Smooth muscle cell (in vitro differentiated cells): ENCODE measurements around the gene PKD1L1. TPM values are rescaled to one million over a fixed set of nuclear protein-coding genes. Genes with fewer than 3 reads are reported as not detected.

Experiments used
- DNase-seq: peaks from one replicate; lab custom pipeline; 2025; ENCODE audit not compliant: unreplicated experiment; lab: John Stamatoyannopoulos, UW
- H2AFZ ChIP-seq: fragments of 200-600 bp; sonication (generic); 2 replicates; pipeline ENCODE4 v1.6.0; 2016; ENCODE audit warnings: antibody characterized with exemption, low read depth, mild to moderate bottlenecking
- H3F3A ChIP-seq: fragments of 200-600 bp; sonication (generic); 2 replicates; pipeline ENCODE4 v1.6.0; 2017; ENCODE audit warnings: antibody characterized with exemption, low read depth
- H3K27ac ChIP-seq: fragments of 200-600 bp; sonication (generic); 2 replicates; pipeline ENCODE4 v1.5.1; 2016; ENCODE audit warnings: low read depth, mild to moderate bottlenecking
- H3K27me3 ChIP-seq: fragments of 200-600 bp; sonication (generic); 2 replicates; pipeline ENCODE4 v1.6.1; 2016; ENCODE audit warnings: low read depth, mild to moderate bottlenecking
- H3K36me3 ChIP-seq: fragments of 200-600 bp; sonication (generic); 2 replicates; pipeline ENCODE4 v1.5.1; 2016; ENCODE audit warnings: low read depth
- H3K4me1 ChIP-seq: fragments of 200-600 bp; sonication (generic); 2 replicates; pipeline ENCODE4 v1.5.1; 2016; ENCODE audit warnings: low read depth
- H3K4me2 ChIP-seq: fragments of 200-600 bp; sonication (generic); 2 replicates; pipeline ENCODE4 v1.6.0; 2016; ENCODE audit warnings: mild to moderate bottlenecking
- H3K4me3 ChIP-seq: fragments of 200-600 bp; sonication (generic); 2 replicates; pipeline ENCODE4 v1.5.1; 2016; ENCODE audit warnings: mild to moderate bottlenecking
- H3K79me2 ChIP-seq: fragments of 200-600 bp; sonication (generic); 2 replicates; pipeline ENCODE4 v1.6.0; 2016; ENCODE audit warnings: low read depth, mild to moderate bottlenecking
- H3K9ac ChIP-seq: fragments of 200-600 bp; sonication (generic); 2 replicates; pipeline ENCODE4 v1.6.0; 2016; ENCODE audit warnings: low read depth
- H3K9me3 ChIP-seq: fragments of 200-600 bp; sonication (generic); replicated peaks from 2 replicates; pipeline ENCODE4 v1.5.1; 2016; ENCODE audit warnings: low read depth
- H4K20me1 ChIP-seq: fragments of 200-600 bp; sonication (generic); 2 replicates; pipeline ENCODE4 v1.6.0; 2016; ENCODE audit warnings: low read depth
- CTCF ChIP-seq: fragments of 200-600 bp; sonication (generic); IDR thresholded peaks from 2 replicates; pipeline ENCODE4 v1.5.1; 2017; ENCODE audit warnings: borderline replicate concordance, mild to moderate bottlenecking, antibody characterized with exemption; ENCODE audit not compliant: insufficient read depth, poor library complexity, severe bottlenecking
- WGBS: methylation state at CpG from one replicate; pipeline ENCODE4 v1.1.7; 2016; ENCODE audit warnings: low lambda C conversion rate; 5-methylcytosine and 5-hydroxymethylcytosine counted together
- polyA plus RNA-seq: library from polyadenylated mRNA; unstranded; fragments of >200 nt; fragmentation: Nextera tagmentation; extraction: Ambion mirVana; gene quantifications from 2 replicates; pipeline ENCODE4 v1.2.1, GENCODE V29; 2016
- total RNA-seq: library from RNA; depleted of rRNA; stranded (reverse); fragments of >200 nt; gene quantifications from 2 replicates; pipeline ENCODE4 v1.2.3, GENCODE V29; 2014

PKD1L1 gene
- total and polyA plus RNA-seq, 2 experiments from 2014 or later, result 0.04 to 0.06 TPM

DNA sequence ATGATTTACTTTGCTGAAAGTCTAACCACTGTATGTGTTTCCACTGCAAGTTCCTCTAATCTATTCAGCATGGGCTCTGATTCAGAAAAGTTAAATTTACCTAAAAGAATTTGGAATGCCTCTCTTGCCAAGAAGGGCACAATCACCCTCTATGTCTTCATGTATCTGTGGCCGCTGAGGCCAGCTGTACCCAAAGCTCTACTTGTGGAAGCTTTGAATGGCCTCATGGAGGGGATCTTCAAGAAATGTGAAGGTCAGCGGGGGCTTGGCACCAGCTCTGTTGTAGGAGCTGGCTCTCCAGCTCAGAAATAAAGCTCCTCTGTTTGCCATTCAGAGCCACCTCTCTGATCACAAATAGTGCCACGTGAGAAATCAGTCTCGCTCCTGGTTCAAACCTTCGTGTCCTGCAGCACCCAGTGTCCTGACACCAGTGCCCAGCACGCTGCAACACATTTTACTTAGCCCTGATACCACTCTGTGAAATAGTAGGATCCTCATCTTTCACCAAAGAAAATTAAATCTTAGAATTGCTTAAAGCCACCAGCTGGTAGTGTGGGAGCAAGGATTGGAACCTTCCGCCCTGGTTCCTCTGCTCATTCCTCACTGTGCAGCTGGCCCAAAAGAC is 61.1 kb downstream of the PKD1L1 start:
- no peak overlapping the region for H3K9ac ChIP-seq
- no peak for TF ChIP-seq CTCF
- H3K36me3 ChIP-seq, result no peaks in the 10 kb centered on the region
- no peaks in the 10 kb centered on the region for H3F3A ChIP-seq
- no peaks in the 10 kb centered on the region for H4K20me1 ChIP-seq
- H3K4me2 ChIP-seq, result no peak overlapping the region
- no peaks in the 10 kb centered on the region for H3K9me3 ChIP-seq
- WGBS, result 97% methylated on average over 7 of the region's 7 CpGs
- H3K4me3 ChIP-seq, result no peak overlapping the region
- no peaks in the 10 kb centered on the region for H3K4me1 ChIP-seq
- no peaks in the 10 kb centered on the region for H3K79me2 ChIP-seq
- DNase-seq, result no peak
- no peak overlapping the region for H3K27ac ChIP-seq
- no peak overlapping the region for H2AFZ ChIP-seq
- H3K27me3 ChIP-seq, result peaks cover 9% of the 10 kb centered on the region

DNA sequence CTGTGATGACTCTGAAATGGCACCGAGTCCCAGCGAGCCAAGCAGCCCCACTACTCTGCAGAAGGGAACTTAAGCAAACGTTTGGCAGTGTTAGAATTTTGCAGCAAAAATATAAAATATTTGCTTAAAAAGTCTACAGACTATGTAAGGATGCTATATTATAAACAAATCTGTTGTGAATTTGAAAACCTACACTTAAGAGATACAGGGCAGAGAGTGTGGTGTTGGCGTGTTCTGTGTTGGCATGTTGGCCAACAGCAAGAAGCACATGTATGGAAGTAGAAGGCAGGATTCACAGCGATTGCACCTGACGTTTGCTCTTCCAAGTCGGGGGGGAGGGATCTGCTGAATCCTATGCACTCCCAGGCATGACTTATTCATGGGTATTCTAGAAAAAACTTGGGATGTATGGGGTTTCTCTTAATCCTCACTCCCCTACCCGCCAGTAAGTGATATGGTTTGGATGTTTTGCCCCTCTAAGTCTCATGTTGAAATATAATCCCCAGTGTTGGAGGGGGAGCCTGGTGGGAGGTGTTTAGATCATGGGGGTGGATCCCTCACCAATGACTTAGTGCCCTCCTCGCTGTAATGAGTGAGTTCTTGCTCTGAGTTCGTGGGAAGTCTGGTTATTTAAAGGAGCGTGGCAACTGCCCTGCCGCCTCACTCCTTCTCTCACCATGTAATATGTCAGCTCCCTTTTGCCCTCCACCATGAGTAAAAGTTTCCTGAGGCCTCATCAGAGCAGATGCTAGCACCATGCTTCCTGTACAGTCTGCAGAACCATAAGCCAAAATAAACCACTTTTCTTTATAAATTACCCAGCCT is 62.1 kb downstream of the PKD1L1 start:
- Histone ChIP-seq H3K27ac (no peak overlapping the region), H3K9ac (no peak overlapping the region), H3K4me3 (no peak overlapping the region), H3K36me3 (no peaks in the 10 kb centered on the region), H3F3A (no peaks in the 10 kb centered on the region), H3K4me1 (no peaks in the 10 kb centered on the region), H3K27me3 (peaks cover 9% of the 10 kb centered on the region), H2AFZ (no peak overlapping the region), H3K4me2 (no peak overlapping the region), H3K9me3 (no peaks in the 10 kb centered on the region), H4K20me1 (no peaks in the 10 kb centered on the region), H3K79me2 (no peaks in the 10 kb centered on the region)
- 87% methylated on average over 12 of the region's 12 CpGs for WGBS
- TF ChIP-seq CTCF, result no peak
- DNase-seq, result no peak

DNA sequence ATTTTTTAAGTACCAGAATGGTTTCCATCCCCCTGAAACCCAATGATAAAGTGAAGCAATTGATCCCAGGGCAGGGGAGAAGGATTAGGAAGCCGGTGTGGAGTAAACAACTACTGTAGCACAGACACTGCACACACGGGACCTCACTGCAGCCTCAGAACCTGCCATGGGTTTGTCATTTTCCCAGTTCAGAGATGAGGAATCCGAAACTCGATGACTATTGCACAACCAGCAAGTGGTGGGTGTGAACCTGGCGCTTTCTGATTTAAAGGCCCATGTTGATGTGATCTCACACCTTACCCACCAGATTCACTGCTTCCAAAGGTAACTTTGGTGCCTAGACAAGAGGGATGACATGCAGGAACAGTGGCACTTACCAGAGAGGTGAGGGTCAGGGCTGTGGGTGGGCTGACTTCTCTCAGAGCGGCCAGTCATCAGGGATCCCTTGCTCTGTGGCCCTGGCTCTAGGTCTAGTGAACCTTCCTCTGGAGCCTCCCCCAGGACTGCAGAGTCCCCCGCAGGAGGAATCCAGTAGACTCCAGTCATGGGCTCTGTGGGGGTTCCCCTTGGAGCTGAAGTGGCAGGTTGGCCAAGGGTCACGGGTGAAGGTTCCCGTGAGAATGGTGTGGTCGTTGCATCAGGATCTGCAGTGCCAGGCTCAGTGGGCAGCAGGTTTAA is 62.8 kb downstream of the PKD1L1 start:
- Histone ChIP-seq H2AFZ (no peak overlapping the region), H3K79me2 (no peaks in the 10 kb centered on the region), H3K36me3 (no peaks in the 10 kb centered on the region), H3K27ac (no peak overlapping the region), H3K4me3 (no peak overlapping the region), H3K9ac (no peak overlapping the region), H4K20me1 (no peaks in the 10 kb centered on the region), H3K4me1 (no peaks in the 10 kb centered on the region), H3K9me3 (no peaks in the 10 kb centered on the region), H3F3A (no peaks in the 10 kb centered on the region), H3K4me2 (no peak overlapping the region), H3K27me3 (peaks cover 9% of the 10 kb centered on the region)
- DNase-seq, result no peak
- WGBS, result 88% methylated on average over 10 of the region's 10 CpGs
- no peak for TF ChIP-seq CTCF
